ENCODE measurements around the gene SPEM3. TPM values are rescaled to one million over a fixed set of nuclear protein-coding genes. Genes with fewer than 3 reads are reported as not detected.

SPEM3 gene
- total and polyA plus RNA-seq, 2 donors (not counting 3 experiments of a cell fraction or from before 2014, with no cell fraction given) = not detected

DNA sequence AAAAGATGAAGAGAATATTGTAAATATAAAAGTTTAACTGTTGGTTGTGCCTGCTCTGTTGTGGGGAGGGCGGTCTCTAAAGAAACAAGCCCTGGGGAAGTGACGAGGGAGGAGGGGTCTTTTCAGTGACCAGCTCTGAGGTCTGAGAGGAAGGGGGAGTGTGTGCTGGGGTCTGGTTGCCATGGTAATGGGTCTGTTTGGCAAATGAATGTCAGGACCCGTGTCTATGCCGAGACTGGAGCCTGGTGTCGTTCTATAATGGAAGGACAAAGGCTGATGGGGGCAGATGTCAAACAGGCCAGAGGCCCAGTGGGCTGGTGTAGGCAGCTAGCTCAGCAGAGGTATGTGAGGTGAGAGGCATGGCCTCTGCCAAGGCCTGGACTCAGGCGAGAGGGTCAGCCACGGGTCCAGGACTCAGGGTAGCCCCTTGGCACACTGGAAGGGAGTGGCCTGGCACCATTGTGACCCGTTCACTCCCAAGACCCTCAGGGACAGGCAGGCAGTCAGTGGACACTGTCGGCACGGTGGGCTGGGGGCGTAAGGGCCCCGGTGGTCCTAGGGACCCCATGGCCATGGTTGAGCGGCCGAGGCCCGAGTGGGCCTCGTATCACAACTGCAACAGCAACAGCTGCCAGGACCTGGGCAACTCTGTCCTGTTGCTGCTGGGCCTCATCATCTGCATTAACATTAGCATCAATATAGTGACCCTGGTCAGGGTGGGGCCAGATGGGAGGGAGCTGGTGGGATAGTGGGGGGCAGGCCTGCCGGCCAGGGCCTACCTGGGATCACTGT lies 8.6 kb upstream of the SPEM3 start, which contains the start of gene SPEM1:
Gene SPEM1, plus strand, starts transcription at position 506 of the 792 bp plus-strand sequence. Its CDS starts 61 bp downstream, at position 567.
- H3K36me3 ChIP-seq (ENCODE audit: control insufficient read depth in 2 of 2, extremely low read depth in 1 of 2, insufficient read depth in 2 of 2, low read length in 2 of 2) = peaks cover 0 to 2% of the 10 kb centered on the region in 2 experiments
- CTCF ChIA-PET = interaction anchor here (0.6 to 0.9 kb wide), 3 partner anchors 11 to 61 kb away, joined by 3 read pairs; partner anchors contain the start of gene TMEM102
- no TSS peak for BruUV-seq (replicated peaks)
- no peaks in the 10 kb centered on the region for H3K9me1 ChIP-seq (replicated peaks; ENCODE audit: control insufficient read depth, extremely low read depth, insufficient read depth, low read length)
- TF ChIP-seq FOS (IDR thresholded peaks at IDR 0.05; ENCODE audit: borderline replicate concordance, insufficient read depth, low read length) (no peak), POLR2A (IDR thresholded peaks at IDR 0.05; ENCODE audit: low read depth, low read length) (no peak), EZH2 (IDR thresholded peaks at IDR 0.05; ENCODE audit: borderline replicate concordance, low read depth, low read length, severe bottlenecking) (no peak), GATA2 (IDR thresholded peaks at IDR 0.05; ENCODE audit: insufficient read depth, insufficient read length, low read depth, low read length) (no peak), POLR2AphosphoS5 (IDR thresholded peaks at IDR 0.05; ENCODE audit: insufficient read depth, low read depth, low read length) (no peak)
- TF ChIP-seq, protein P1, sequence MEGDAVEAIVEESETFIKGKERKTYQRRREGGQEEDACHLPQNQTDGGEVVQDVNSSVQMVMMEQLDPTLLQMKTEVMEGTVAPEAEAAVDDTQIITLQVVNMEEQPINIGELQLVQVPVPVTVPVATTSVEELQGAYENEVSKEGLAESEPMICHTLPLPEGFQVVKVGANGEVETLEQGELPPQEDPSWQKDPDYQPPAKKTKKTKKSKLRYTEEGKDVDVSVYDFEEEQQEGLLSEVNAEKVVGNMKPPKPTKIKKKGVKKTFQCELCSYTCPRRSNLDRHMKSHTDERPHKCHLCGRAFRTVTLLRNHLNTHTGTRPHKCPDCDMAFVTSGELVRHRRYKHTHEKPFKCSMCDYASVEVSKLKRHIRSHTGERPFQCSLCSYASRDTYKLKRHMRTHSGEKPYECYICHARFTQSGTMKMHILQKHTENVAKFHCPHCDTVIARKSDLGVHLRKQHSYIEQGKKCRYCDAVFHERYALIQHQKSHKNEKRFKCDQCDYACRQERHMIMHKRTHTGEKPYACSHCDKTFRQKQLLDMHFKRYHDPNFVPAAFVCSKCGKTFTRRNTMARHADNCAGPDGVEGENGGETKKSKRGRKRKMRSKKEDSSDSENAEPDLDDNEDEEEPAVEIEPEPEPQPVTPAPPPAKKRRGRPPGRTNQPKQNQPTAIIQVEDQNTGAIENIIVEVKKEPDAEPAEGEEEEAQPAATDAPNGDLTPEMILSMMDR (IDR thresholded peaks at IDR 0.05; ENCODE audit: extremely low read depth in 1 of 2, insufficient read depth in 1 of 2, low read depth in 1 of 2, low read length in 2 of 2) = no peak
- no peak within 1 kb of the TSS for H3K4me3 ChIP-seq (replicated peaks in 1 of 3; ENCODE audit: insufficient read depth in 1 of 3, low read depth in 1 of 3, low read length in 3 of 3)
- no peaks in the 10 kb centered on the region for H3K27me3 ChIP-seq (ENCODE audit: control insufficient read depth in 2 of 2, insufficient read depth in 2 of 2, low read length in 2 of 2)
- FAIRE-seq (no peak), DNase-seq (ENCODE audit: low read depth, low spot score) (no peak)
- POLR2A ChIA-PET = no interaction called here
- no peak within 1 kb of the TSS for H3K27ac ChIP-seq (ENCODE audit: insufficient read depth, low read depth, low read length)
- no peak within 1 kb of the TSS for H3K9ac ChIP-seq (replicated peaks; ENCODE audit: extremely low read depth, insufficient read depth, low read length)
- intact Hi-C loops (cut with micrococcal nuclease) (no loop called here), dilution Hi-C loops (cut with MboI; ENCODE audit: extremely low pct_ligation_motif_present, low sequenced_read_pairs) (no loop called here)
- no peak within 1 kb of the TSS for H2AFZ ChIP-seq (ENCODE audit: low read depth, low read length)
- no peaks in the 10 kb centered on the region for H3K4me1 ChIP-seq (ENCODE audit: control insufficient read depth, extremely low read depth, insufficient read depth, low read length)
- H3K4me2 ChIP-seq (ENCODE audit: insufficient read depth, low read length) = no peak within 1 kb of the TSS
- H3K79me2 ChIP-seq (ENCODE audit: control insufficient read depth, insufficient read depth, low read length) = no peaks in the 10 kb centered on the region
- H4K20me1 ChIP-seq (replicated peaks; ENCODE audit: control insufficient read depth, extremely low read depth, insufficient read depth, low read length) = no peaks in the 10 kb centered on the region
- H3K9me3 ChIP-seq (replicated peaks; ENCODE audit: control insufficient read depth, insufficient read depth, low read length) = no peaks in the 10 kb centered on the region

All from endothelial cell of umbilical vein (primary cell).